Measurements from ENCODE around the gene SLIT3. TPM values are rescaled to one million over a fixed set of nuclear protein-coding genes. Genes with fewer than 3 reads are reported as not detected.

The SLIT3 gene
- total RNA-seq, 1 experiment from 2014 or later, result 0.10 TPM

GRCh38 chr5:168778536-168778935, 522.4 kb downstream of the SLIT3 start:
- ATAC-seq (no peak), DNase-seq (ENCODE audit: low read depth, low spot score) (no peak)
- no peak overlapping the region for H2AFZ ChIP-seq (ENCODE audit: low read depth, low read length, poor library complexity, severe bottlenecking)
- TF ChIP-seq, protein P1, sequence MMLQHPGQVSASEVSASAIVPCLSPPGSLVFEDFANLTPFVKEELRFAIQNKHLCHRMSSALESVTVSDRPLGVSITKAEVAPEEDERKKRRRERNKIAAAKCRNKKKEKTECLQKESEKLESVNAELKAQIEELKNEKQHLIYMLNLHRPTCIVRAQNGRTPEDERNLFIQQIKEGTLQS (IDR thresholded peaks at IDR 0.05), result no peak
- TF ChIP-seq CEBPB (IDR thresholded peaks at IDR 0.05; ENCODE audit: low read depth) (no peak), POLR2A (IDR thresholded peaks at IDR 0.05; ENCODE audit: borderline replicate concordance, extremely low read depth, insufficient read depth, insufficient read length) (no peak), YY1 (IDR thresholded peaks at IDR 0.05; ENCODE audit: extremely low read depth, insufficient replicate concordance, low read depth, low read length) (no peak), POLR2AphosphoS5 (IDR thresholded peaks at IDR 0.05; ENCODE audit: low read depth, low read length) (no peak), JUND (IDR thresholded peaks at IDR 0.05) (no peak), SRF (IDR thresholded peaks at IDR 0.05; ENCODE audit: low read depth) (no peak), TCF7L2 (IDR thresholded peaks at IDR 0.05; ENCODE audit: borderline replicate concordance, extremely low read depth, insufficient read depth, insufficient read length) (no peak), RAD21 (IDR thresholded peaks at IDR 0.05; ENCODE audit: low read depth) (no peak), MAX (IDR thresholded peaks at IDR 0.05) (no peak), EZH2phosphoT487 (IDR thresholded peaks at IDR 0.05; ENCODE audit: borderline replicate concordance) (no peak), ZFX (IDR thresholded peaks at IDR 0.05) (no peak), SP1 (IDR thresholded peaks at IDR 0.05; ENCODE audit: low read depth) (no peak), ELF1 (IDR thresholded peaks at IDR 0.05; ENCODE audit: borderline replicate concordance, low read depth) (no peak), ZNF274 (IDR thresholded peaks at IDR 0.05; ENCODE audit: low read depth, low read length) (no peak), CBX3 (IDR thresholded peaks at IDR 0.05; ENCODE audit: low read depth) (no peak), EZH2 (IDR thresholded peaks at IDR 0.05) (no peak)
- TF ChIP-seq, protein P2, sequence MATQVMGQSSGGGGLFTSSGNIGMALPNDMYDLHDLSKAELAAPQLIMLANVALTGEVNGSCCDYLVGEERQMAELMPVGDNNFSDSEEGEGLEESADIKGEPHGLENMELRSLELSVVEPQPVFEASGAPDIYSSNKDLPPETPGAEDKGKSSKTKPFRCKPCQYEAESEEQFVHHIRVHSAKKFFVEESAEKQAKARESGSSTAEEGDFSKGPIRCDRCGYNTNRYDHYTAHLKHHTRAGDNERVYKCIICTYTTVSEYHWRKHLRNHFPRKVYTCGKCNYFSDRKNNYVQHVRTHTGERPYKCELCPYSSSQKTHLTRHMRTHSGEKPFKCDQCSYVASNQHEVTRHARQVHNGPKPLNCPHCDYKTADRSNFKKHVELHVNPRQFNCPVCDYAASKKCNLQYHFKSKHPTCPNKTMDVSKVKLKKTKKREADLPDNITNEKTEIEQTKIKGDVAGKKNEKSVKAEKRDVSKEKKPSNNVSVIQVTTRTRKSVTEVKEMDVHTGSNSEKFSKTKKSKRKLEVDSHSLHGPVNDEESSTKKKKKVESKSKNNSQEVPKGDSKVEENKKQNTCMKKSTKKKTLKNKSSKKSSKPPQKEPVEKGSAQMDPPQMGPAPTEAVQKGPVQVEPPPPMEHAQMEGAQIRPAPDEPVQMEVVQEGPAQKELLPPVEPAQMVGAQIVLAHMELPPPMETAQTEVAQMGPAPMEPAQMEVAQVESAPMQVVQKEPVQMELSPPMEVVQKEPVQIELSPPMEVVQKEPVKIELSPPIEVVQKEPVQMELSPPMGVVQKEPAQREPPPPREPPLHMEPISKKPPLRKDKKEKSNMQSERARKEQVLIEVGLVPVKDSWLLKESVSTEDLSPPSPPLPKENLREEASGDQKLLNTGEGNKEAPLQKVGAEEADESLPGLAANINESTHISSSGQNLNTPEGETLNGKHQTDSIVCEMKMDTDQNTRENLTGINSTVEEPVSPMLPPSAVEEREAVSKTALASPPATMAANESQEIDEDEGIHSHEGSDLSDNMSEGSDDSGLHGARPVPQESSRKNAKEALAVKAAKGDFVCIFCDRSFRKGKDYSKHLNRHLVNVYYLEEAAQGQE (IDR thresholded peaks at IDR 0.05; ENCODE audit: low read depth), result no peak
- TF ChIP-seq, protein P3, sequence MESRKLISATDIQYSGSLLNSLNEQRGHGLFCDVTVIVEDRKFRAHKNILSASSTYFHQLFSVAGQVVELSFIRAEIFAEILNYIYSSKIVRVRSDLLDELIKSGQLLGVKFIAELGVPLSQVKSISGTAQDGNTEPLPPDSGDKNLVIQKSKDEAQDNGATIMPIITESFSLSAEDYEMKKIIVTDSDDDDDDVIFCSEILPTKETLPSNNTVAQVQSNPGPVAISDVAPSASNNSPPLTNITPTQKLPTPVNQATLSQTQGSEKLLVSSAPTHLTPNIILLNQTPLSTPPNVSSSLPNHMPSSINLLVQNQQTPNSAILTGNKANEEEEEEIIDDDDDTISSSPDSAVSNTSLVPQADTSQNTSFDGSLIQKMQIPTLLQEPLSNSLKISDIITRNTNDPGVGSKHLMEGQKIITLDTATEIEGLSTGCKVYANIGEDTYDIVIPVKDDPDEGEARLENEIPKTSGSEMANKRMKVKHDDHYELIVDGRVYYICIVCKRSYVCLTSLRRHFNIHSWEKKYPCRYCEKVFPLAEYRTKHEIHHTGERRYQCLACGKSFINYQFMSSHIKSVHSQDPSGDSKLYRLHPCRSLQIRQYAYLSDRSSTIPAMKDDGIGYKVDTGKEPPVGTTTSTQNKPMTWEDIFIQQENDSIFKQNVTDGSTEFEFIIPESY (IDR thresholded peaks at IDR 0.05; ENCODE audit: extremely low read depth, insufficient replicate concordance, low read length), result no peak
- POLR2A ChIA-PET, result no interaction called here
- H3K36me3 ChIP-seq (ENCODE audit: control insufficient read depth in 1 of 2, insufficient read depth in 2 of 2, low read length in 2 of 2), result no peaks in the 10 kb centered on the region
- no peaks in the 10 kb centered on the region for H3K79me2 ChIP-seq (ENCODE audit: insufficient read depth, low read length)
- no peaks in the 10 kb centered on the region for H3K9me2 ChIP-seq (ENCODE audit: insufficient read depth)
- no peak overlapping the region for H3K4me2 ChIP-seq (ENCODE audit: low read length)
- no peak overlapping the region for H3K9ac ChIP-seq (ENCODE audit: low read length)
- peaks cover 83% of the 10 kb centered on the region for H3K27me3 ChIP-seq (ENCODE audit: insufficient read depth, low read length)
- CTCF ChIA-PET, result no interaction called here
- no TSS peak for BruUV-seq (replicated peaks)
- H3K27ac ChIP-seq (ENCODE audit: low read depth, low read length), result no peak overlapping the region
- H3K4me3 ChIP-seq (replicated peaks in 1 of 2; ENCODE audit: low read depth in 1 of 2, low read length in 2 of 2), result no peak overlapping the region
- no peaks in the 10 kb centered on the region for H3K4me1 ChIP-seq (ENCODE audit: control insufficient read depth in 1 of 2, insufficient read depth in 2 of 2, low read length in 2 of 2)
- H3K9me3 ChIP-seq (ENCODE audit: control insufficient read depth in 1 of 2, insufficient read depth in 1 of 2, low read depth in 1 of 2, low read length in 2 of 2), result no peaks in the 10 kb centered on the region
- H4K20me1 ChIP-seq (ENCODE audit: insufficient read depth), result no peaks in the 10 kb centered on the region
- intact Hi-C loops (cut with micrococcal nuclease), result no loop called here
- RAD21 ChIA-PET (ENCODE audit: low non-redundant PET in 1 of 2, low total read pairs in 2 of 2, uncharacterized antibody in 2 of 2, unreplicated experiment in 2 of 2), result no interaction called here

Data from HCT116 (cell line).